SK-N-SH treated with all-trans-retinoic acid at 6 μM for 48 hours (cell line): Measurements from ENCODE around the gene UGT1A9.
"Not testable (repeated sequence)": the region's sequence is repeated elsewhere in the genome, so short reads cannot be mapped to it uniquely, and the experiment has no call there.

ENCODE experiments used
- ATAC-seq: fragments of 200-7000 bp; cut with Tn5 transposase; 3 replicates; pipeline ENCODE4 v1.9.1; 2020; ENCODE audit warnings: mild to moderate bottlenecking, moderate library complexity
- ARNTL ChIP-seq: fragments of 450-650 bp; formaldehyde crosslinking; IDR thresholded peaks from 2 replicates; pipeline ENCODE4 v1.5.0; 2020; ENCODE audit warnings: low read depth, mild to moderate bottlenecking, moderate library complexity, borderline replicate concordance
- BACH2 ChIP-seq: fragments of 250-450 bp; sonication (Bioruptor Pico); IDR thresholded peaks from 2 replicates; pipeline ENCODE4 v1.9.0; 2021; ENCODE audit warnings: mild to moderate bottlenecking, borderline replicate concordance
- CREB5 ChIP-seq: fragments of 250-450 bp; sonication (Bioruptor Pico); IDR thresholded peaks from 2 replicates; pipeline ENCODE4 v1.5.1; 2020; ENCODE audit warnings: low read depth, mild to moderate bottlenecking, moderate library complexity
- CSDC2 ChIP-seq: fragments of 250-450 bp; sonication (Bioruptor Pico); IDR thresholded peaks from 2 replicates; pipeline ENCODE4 v1.5.0; 2020; ENCODE audit warnings: mild to moderate bottlenecking, moderate library complexity
- ESRRG ChIP-seq: fragments of 250-450 bp; sonication (Bioruptor Pico); IDR thresholded peaks from 2 replicates; pipeline ENCODE4 v1.6.1; 2021; ENCODE audit warnings: mild to moderate bottlenecking
- ISL1 ChIP-seq: fragments of 250-450 bp; sonication (Bioruptor Pico); IDR thresholded peaks from 2 replicates; pipeline ENCODE4 v2.1.2; 2022; ENCODE audit warnings: mild to moderate bottlenecking, moderate library complexity
- OSR1 ChIP-seq: fragments of 250-450 bp; sonication (Bioruptor Pico); IDR thresholded peaks from 2 replicates; pipeline ENCODE4 v1.8.0; 2022; ENCODE audit warnings: moderate library complexity, mild to moderate bottlenecking, inconsistent platforms
- PATZ1 ChIP-seq: fragments of 250-450 bp; sonication (Bioruptor Pico); IDR thresholded peaks from 2 replicates; pipeline ENCODE4 v1.8.0; 2020; ENCODE audit warnings: mild to moderate bottlenecking, moderate library complexity, borderline replicate concordance
- SNAI2 ChIP-seq: fragments of 250-450 bp; sonication (Bioruptor Pico); IDR thresholded peaks from 2 replicates; pipeline ENCODE4 v1.5.0; 2020; ENCODE audit warnings: mild to moderate bottlenecking, moderate library complexity
- TCF4 ChIP-seq: fragments of 250-450 bp; sonication (Bioruptor Pico); IDR thresholded peaks from 2 replicates; pipeline ENCODE4 v1.8.0; 2021; ENCODE audit warnings: mild to moderate bottlenecking, moderate library complexity, borderline replicate concordance
- TOX ChIP-seq: fragments of 250-450 bp; sonication (Bioruptor Pico); IDR thresholded peaks from 2 replicates; pipeline ENCODE4 v1.8.0; 2021; ENCODE audit warnings: mild to moderate bottlenecking, moderate library complexity, borderline replicate concordance
- ZC3H10 ChIP-seq: fragments of 250-450 bp; sonication (Bioruptor Pico); IDR thresholded peaks from 2 replicates; pipeline ENCODE4 v1.5.1; 2021; ENCODE audit warnings: mild to moderate bottlenecking, moderate library complexity
- ZFP3 ChIP-seq: fragments of 250-450 bp; sonication (Bioruptor Pico); IDR thresholded peaks from 2 replicates; pipeline ENCODE4 v1.5.0; 2020; ENCODE audit warnings: mild to moderate bottlenecking, moderate library complexity
- ZFP30 ChIP-seq: fragments of 450-650 bp; formaldehyde crosslinking; IDR thresholded peaks from 2 replicates; pipeline ENCODE4 v1.5.0; 2022; ENCODE audit warnings: mild to moderate bottlenecking, moderate library complexity
- ZNF565 ChIP-seq: fragments of 450-650 bp; formaldehyde crosslinking; conservative IDR thresholded peaks from 2 replicates; pipeline ENCODE4 v1.5.0; 2020; ENCODE audit warnings: low read depth, mild to moderate bottlenecking, moderate library complexity
- ZNF8 ChIP-seq: fragments of 450-650 bp; formaldehyde crosslinking; IDR thresholded peaks from 2 replicates; pipeline ENCODE4 v1.5.0; 2020; ENCODE audit warnings: mild to moderate bottlenecking, moderate library complexity
- TF ChIP-seq, protein P1 (sequence below): fragments of 250-450 bp; sonication (Bioruptor Pico); IDR thresholded peaks from 2 replicates; pipeline ENCODE4 v1.8.0; 2021; ENCODE audit warnings: low read depth, mild to moderate bottlenecking, moderate library complexity, borderline replicate concordance
- TF ChIP-seq, protein P2 (sequence below): fragments of 250-450 bp; sonication (Bioruptor Pico); IDR thresholded peaks from 2 replicates; pipeline ENCODE4 v1.5.0; 2020; ENCODE audit warnings: mild to moderate bottlenecking, moderate library complexity
- TF ChIP-seq, protein P3 (sequence below): fragments of 250-450 bp; sonication (Bioruptor Pico); IDR thresholded peaks from 2 replicates; pipeline ENCODE4 v1.5.1; 2021; ENCODE audit warnings: mild to moderate bottlenecking, moderate library complexity

The UGT1A9 gene

DNA sequence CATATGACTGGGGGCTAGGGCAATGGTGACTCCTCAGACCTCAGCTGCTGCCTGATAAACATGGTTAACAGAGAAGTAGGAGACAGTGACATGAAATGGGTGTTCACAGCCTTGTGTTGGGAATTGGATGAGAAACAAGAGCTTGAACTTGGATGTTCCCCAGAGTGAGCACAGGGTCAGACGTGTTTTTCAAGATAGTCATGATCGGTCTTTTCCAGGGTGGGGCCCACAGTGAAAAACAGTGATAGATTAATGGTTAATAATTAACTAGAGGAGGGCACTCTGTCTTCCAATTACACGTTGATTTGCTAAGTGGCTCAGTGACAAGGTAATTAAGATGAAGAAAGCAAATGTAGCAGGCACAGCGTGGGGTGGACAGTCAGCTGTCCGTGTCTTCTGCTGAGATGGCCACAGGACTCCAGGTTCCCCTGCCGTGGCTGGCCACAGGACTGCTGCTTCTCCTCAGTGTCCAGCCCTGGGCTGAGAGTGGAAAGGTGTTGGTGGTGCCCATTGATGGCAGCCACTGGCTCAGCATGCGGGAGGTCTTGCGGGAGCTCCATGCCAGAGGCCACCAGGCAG lies 57.1 kb downstream of the UGT1A9 start, which contains the start of gene UGT1A3:
Gene UGT1A3, plus strand, starts transcription at position 320 of the 579 bp plus-strand sequence. Its CDS starts 85 bp downstream, at position 405.
- no peak for ATAC-seq
- TF ChIP-seq, protein P1, sequence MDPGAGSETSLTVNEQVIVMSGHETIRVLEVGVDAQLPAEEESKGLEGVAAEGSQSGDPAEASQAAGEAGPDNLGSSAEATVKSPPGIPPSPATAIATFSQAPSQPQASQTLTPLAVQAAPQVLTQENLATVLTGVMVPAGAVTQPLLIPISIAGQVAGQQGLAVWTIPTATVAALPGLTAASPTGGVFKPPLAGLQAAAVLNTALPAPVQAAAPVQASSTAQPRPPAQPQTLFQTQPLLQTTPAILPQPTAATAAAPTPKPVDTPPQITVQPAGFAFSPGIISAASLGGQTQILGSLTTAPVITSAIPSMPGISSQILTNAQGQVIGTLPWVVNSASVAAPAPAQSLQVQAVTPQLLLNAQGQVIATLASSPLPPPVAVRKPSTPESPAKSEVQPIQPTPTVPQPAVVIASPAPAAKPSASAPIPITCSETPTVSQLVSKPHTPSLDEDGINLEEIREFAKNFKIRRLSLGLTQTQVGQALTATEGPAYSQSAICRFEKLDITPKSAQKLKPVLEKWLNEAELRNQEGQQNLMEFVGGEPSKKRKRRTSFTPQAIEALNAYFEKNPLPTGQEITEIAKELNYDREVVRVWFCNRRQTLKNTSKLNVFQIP (CRISPR knock-in tag), result no peak
- TF ChIP-seq, protein P2, sequence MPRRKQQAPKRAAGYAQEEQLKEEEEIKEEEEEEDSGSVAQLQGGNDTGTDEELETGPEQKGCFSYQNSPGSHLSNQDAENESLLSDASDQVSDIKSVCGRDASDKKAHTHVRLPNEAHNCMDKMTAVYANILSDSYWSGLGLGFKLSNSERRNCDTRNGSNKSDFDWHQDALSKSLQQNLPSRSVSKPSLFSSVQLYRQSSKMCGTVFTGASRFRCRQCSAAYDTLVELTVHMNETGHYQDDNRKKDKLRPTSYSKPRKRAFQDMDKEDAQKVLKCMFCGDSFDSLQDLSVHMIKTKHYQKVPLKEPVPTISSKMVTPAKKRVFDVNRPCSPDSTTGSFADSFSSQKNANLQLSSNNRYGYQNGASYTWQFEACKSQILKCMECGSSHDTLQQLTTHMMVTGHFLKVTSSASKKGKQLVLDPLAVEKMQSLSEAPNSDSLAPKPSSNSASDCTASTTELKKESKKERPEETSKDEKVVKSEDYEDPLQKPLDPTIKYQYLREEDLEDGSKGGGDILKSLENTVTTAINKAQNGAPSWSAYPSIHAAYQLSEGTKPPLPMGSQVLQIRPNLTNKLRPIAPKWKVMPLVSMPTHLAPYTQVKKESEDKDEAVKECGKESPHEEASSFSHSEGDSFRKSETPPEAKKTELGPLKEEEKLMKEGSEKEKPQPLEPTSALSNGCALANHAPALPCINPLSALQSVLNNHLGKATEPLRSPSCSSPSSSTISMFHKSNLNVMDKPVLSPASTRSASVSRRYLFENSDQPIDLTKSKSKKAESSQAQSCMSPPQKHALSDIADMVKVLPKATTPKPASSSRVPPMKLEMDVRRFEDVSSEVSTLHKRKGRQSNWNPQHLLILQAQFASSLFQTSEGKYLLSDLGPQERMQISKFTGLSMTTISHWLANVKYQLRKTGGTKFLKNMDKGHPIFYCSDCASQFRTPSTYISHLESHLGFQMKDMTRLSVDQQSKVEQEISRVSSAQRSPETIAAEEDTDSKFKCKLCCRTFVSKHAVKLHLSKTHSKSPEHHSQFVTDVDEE (CRISPR knock-in tag), result no peak
- TF ChIP-seq CSDC2 (CRISPR knock-in tag) (no peak), TCF4 (CRISPR knock-in tag) (no peak), PATZ1 (CRISPR knock-in tag) (no peak), ESRRG (no peak), ZNF565 (CRISPR knock-in tag) (no peak), SNAI2 (CRISPR knock-in tag) (no peak), ARNTL (CRISPR knock-in tag) (no peak), CREB5 (no peak), BACH2 (CRISPR knock-in tag) (no peak), ISL1 (CRISPR knock-in tag) (no peak)
- TF ChIP-seq, protein P3, sequence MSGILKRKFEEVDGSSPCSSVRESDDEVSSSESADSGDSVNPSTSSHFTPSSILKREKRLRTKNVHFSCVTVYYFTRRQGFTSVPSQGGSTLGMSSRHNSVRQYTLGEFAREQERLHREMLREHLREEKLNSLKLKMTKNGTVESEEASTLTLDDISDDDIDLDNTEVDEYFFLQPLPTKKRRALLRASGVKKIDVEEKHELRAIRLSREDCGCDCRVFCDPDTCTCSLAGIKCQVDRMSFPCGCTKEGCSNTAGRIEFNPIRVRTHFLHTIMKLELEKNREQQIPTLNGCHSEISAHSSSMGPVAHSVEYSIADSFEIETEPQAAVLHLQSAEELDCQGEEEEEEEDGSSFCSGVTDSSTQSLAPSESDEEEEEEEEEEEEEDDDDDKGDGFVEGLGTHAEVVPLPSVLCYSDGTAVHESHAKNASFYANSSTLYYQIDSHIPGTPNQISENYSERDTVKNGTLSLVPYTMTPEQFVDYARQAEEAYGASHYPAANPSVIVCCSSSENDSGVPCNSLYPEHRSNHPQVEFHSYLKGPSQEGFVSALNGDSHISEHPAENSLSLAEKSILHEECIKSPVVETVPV, result no peak

DNA sequence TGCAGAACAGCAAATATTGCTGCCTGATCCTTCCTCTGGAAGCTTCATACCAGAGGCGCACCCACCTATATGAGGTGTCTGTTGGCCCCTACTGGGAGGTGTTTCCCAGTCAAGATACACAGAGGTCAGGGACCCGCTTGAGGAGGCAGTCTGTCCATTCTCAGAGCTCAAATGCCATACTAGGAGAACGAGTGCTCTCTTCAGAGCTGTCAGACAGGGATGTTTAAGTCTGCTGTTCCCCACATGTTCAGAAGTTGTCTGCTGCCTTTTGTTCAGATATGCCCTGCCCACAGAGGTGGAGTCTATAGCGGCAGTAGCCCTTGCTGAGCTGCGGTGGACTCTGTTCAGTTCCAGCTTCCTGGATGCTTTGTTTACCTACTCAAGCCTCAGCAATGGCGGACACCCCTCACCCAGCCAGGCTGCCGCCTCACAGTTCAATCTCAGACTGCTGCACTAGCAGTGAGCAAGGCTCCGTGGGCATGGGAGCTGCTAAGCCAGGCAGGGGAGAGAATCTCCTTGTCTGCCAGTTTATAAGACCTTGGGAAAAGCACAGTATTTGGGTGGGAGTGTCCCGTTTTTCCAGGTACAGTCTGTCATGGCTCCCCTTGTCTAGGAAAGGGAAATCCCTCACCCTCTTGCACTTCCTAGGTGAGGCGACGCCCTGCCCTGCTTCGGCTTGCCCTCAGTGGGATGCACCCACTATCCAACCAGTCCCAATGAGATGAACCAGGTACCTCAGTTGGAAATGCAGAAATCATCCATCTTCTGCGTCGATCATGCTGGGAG lies 65.4 kb downstream of the UGT1A9 start:
- not testable (repeated sequence) for ATAC-seq

- no peak for ATAC-seq
- no peak for TF ChIP-seq OSR1
- no peak for TF ChIP-seq ISL1 (CRISPR knock-in tag)
- TF ChIP-seq, protein P3, result no peak
- TF ChIP-seq BACH2 (CRISPR knock-in tag), result no peak
- TF ChIP-seq ESRRG, result no peak
- TF ChIP-seq TCF4 (CRISPR knock-in tag), result no peak
- TF ChIP-seq, protein P1 (CRISPR knock-in tag), result no peak
- TF ChIP-seq ZFP30 (CRISPR knock-in tag), result no peak
- TF ChIP-seq ZNF8 (CRISPR knock-in tag), result no peak
- no peak for TF ChIP-seq SNAI2 (CRISPR knock-in tag)
- no peak for TF ChIP-seq TOX (CRISPR knock-in tag)
- no peak for TF ChIP-seq PATZ1 (CRISPR knock-in tag)
- no peak for TF ChIP-seq ZNF565 (CRISPR knock-in tag)
- TF ChIP-seq ZC3H10 (CRISPR knock-in tag), result no peak
- no peak for TF ChIP-seq ZFP3
Measured at GRCh38 chr2:233740870-233741269, 69.2 kb downstream of the UGT1A9 start.
